Measurements from ENCODE around the gene SYNPO2L. TPM values are rescaled to one million over a fixed set of nuclear protein-coding genes. Genes with fewer than 3 reads are reported as not detected.
A peak's percentile ranks its signal among the peaks of the same experiment; 100 is the strongest.
"Not testable (repeated sequence)": the region's sequence is repeated elsewhere in the genome, so short reads cannot be mapped to it uniquely, and the experiment has no call there.

Gene SYNPO2L
- polyA plus RNA-seq, 2 donors, result 1.9 to 10.9 TPM

- WGBS, 2 donors, result 1% methylated on average over 45 to 46 of the region's 46 CpGs
- Histone ChIP-seq H3K27ac (ENCODE audit: low read depth in 2 of 2, low read length in 1 of 2) (peak overlapping the region; percentile 81 to 85), H3K36me3 (ENCODE audit: control insufficient read depth in 2 of 2, insufficient read depth in 2 of 2, low read length in 1 of 2) (no peaks in the 10 kb centered on the region), H3K4me3 (ENCODE audit: low read depth in 1 of 2, low read length in 2 of 2) (peak overlapping the region; percentile 71 to 86), H3K4me1 (ENCODE audit: control insufficient read depth in 2 of 2, insufficient read depth in 2 of 2, low read length in 1 of 2) (no peaks in the 10 kb centered on the region), H3K27me3 (ENCODE audit: control insufficient read depth in 1 of 2, insufficient read depth in 2 of 2, low read length in 2 of 2) (no peaks in the 10 kb centered on the region), H3K9me3 (ENCODE audit: control insufficient read depth in 2 of 2, insufficient read depth in 1 of 2, low read depth in 1 of 2, low read length in 1 of 2) (no peaks in the 10 kb centered on the region)
Observed at GRCh38 chr10:73625004-73625883, 30.6 kb downstream of the SYNPO2L start.

GRCh38 chr10:73623056-73623455 lies 32.8 kb downstream of the SYNPO2L start:
- Histone ChIP-seq H3K4me3 (ENCODE audit: low read depth in 1 of 2, low read length in 2 of 2) (no peak overlapping the region), H3K36me3 (ENCODE audit: control insufficient read depth in 2 of 2, insufficient read depth in 2 of 2, low read length in 1 of 2) (no peaks in the 10 kb centered on the region), H3K4me1 (ENCODE audit: control insufficient read depth in 2 of 2, insufficient read depth in 2 of 2, low read length in 1 of 2) (no peaks in the 10 kb centered on the region), H3K27me3 (ENCODE audit: control insufficient read depth in 1 of 2, insufficient read depth in 2 of 2, low read length in 2 of 2) (no peaks in the 10 kb centered on the region), H3K27ac (ENCODE audit: low read depth in 2 of 2, low read length in 1 of 2) (no peak overlapping the region), H3K9me3 (ENCODE audit: control insufficient read depth in 2 of 2, insufficient read depth in 1 of 2, low read depth in 1 of 2, low read length in 1 of 2) (no peaks in the 10 kb centered on the region)
- 88 to 91% methylated on average over 4 of the region's 4 CpGs for WGBS, 2 donors

GRCh38 chr10:73620974-73621373 lies 34.9 kb downstream of the SYNPO2L start:
- H3K4me3 ChIP-seq (ENCODE audit: low read depth in 1 of 2, low read length in 2 of 2); H3K4me1 ChIP-seq (ENCODE audit: control insufficient read depth in 2 of 2, insufficient read depth in 2 of 2, low read length in 1 of 2); H3K27me3 ChIP-seq (ENCODE audit: control insufficient read depth in 1 of 2, insufficient read depth in 2 of 2, low read length in 2 of 2); H3K36me3 ChIP-seq (ENCODE audit: control insufficient read depth in 2 of 2, insufficient read depth in 2 of 2, low read length in 1 of 2); H3K9me3 ChIP-seq (ENCODE audit: control insufficient read depth in 2 of 2, insufficient read depth in 1 of 2, low read depth in 1 of 2, low read length in 1 of 2); H3K27ac ChIP-seq (ENCODE audit: low read depth in 2 of 2, low read length in 1 of 2): not testable (repeated sequence)
- WGBS, 2 donors, result 84 to 91% methylated on average over 12 of the region's 12 CpGs

GRCh38 chr10:73617143-73617542 lies 38.7 kb downstream of the SYNPO2L start:
- not testable (repeated sequence) for H3K9me3 ChIP-seq (ENCODE audit: control insufficient read depth in 2 of 2, insufficient read depth in 1 of 2, low read depth in 1 of 2, low read length in 1 of 2); H3K36me3 ChIP-seq (ENCODE audit: control insufficient read depth in 2 of 2, insufficient read depth in 2 of 2, low read length in 1 of 2); H3K27ac ChIP-seq (ENCODE audit: low read depth in 2 of 2, low read length in 1 of 2); H3K4me3 ChIP-seq (ENCODE audit: low read depth in 1 of 2, low read length in 2 of 2); H3K27me3 ChIP-seq (ENCODE audit: control insufficient read depth in 1 of 2, insufficient read depth in 2 of 2, low read length in 2 of 2); H3K4me1 ChIP-seq (ENCODE audit: control insufficient read depth in 2 of 2, insufficient read depth in 2 of 2, low read length in 1 of 2)
- 98% methylated on average over 8 of the region's 8 CpGs for WGBS, 2 donors

GRCh38 chr10:73614720-73615119 lies 41.1 kb downstream of the SYNPO2L start:
- Histone ChIP-seq H3K4me3 (ENCODE audit: low read depth in 1 of 2, low read length in 2 of 2) (no peak overlapping the region), H3K9me3 (ENCODE audit: control insufficient read depth in 2 of 2, insufficient read depth in 1 of 2, low read depth in 1 of 2, low read length in 1 of 2) (no peaks in the 10 kb centered on the region), H3K27me3 (ENCODE audit: control insufficient read depth in 1 of 2, insufficient read depth in 2 of 2, low read length in 2 of 2) (no peaks in the 10 kb centered on the region), H3K27ac (ENCODE audit: low read depth in 2 of 2, low read length in 1 of 2) (no peak overlapping the region), H3K36me3 (ENCODE audit: control insufficient read depth in 2 of 2, insufficient read depth in 2 of 2, low read length in 1 of 2) (no peaks in the 10 kb centered on the region), H3K4me1 (ENCODE audit: control insufficient read depth in 2 of 2, insufficient read depth in 2 of 2, low read length in 1 of 2) (no peaks in the 10 kb centered on the region)
- whole genome bisulfite sequencing, 2 donors, result 86 to 89% methylated on average over 3 of the region's 3 CpGs

GRCh38 chr10:73609116-73609515 lies 46.7 kb downstream of the SYNPO2L start:
- Histone ChIP-seq H3K27me3 (ENCODE audit: control insufficient read depth in 1 of 2, insufficient read depth in 2 of 2, low read length in 2 of 2) (no peaks in the 10 kb centered on the region), H3K27ac (ENCODE audit: low read depth in 2 of 2, low read length in 1 of 2) (no peak overlapping the region), H3K4me1 (ENCODE audit: control insufficient read depth in 2 of 2, insufficient read depth in 2 of 2, low read length in 1 of 2) (no peaks in the 10 kb centered on the region), H3K9me3 (ENCODE audit: control insufficient read depth in 2 of 2, insufficient read depth in 1 of 2, low read depth in 1 of 2, low read length in 1 of 2) (no peaks in the 10 kb centered on the region), H3K4me3 (ENCODE audit: low read depth in 1 of 2, low read length in 2 of 2) (no peak overlapping the region), H3K36me3 (ENCODE audit: control insufficient read depth in 2 of 2, insufficient read depth in 2 of 2, low read length in 1 of 2) (no peaks in the 10 kb centered on the region)
- WGBS, 2 donors, result 90 to 92% methylated on average over 4 of the region's 4 CpGs

- no peaks in the 10 kb centered on the region for H3K27me3 ChIP-seq (ENCODE audit: control insufficient read depth in 1 of 2, insufficient read depth in 2 of 2, low read length in 2 of 2)
- WGBS, 2 donors, result 42 to 45% methylated on average over 3 of the region's 3 CpGs
- peak overlapping the region; percentile 67 to 92 for H3K27ac ChIP-seq (ENCODE audit: low read depth in 2 of 2, low read length in 1 of 2)
- peak overlapping the region in 1 of 2 donors; percentile 21 for H3K4me3 ChIP-seq (ENCODE audit: low read depth in 1 of 2, low read length in 2 of 2)
- H3K4me1 ChIP-seq (ENCODE audit: control insufficient read depth in 2 of 2, insufficient read depth in 2 of 2, low read length in 1 of 2), result no peaks in the 10 kb centered on the region
- H3K9me3 ChIP-seq (ENCODE audit: control insufficient read depth in 2 of 2, insufficient read depth in 1 of 2, low read depth in 1 of 2, low read length in 1 of 2), result no peaks in the 10 kb centered on the region
- H3K36me3 ChIP-seq (ENCODE audit: control insufficient read depth in 2 of 2, insufficient read depth in 2 of 2, low read length in 1 of 2), result no peaks in the 10 kb centered on the region
Observed at GRCh38 chr10:73601486-73601921, 54.3 kb downstream of the SYNPO2L start.

GRCh38 chr10:73597346-73597745 lies 58.5 kb downstream of the SYNPO2L start:
- Histone ChIP-seq H3K9me3 (ENCODE audit: control insufficient read depth in 2 of 2, insufficient read depth in 1 of 2, low read depth in 1 of 2, low read length in 1 of 2) (no peaks in the 10 kb centered on the region), H3K27ac (ENCODE audit: low read depth in 2 of 2, low read length in 1 of 2) (no peak overlapping the region), H3K27me3 (ENCODE audit: control insufficient read depth in 1 of 2, insufficient read depth in 2 of 2, low read length in 2 of 2) (no peaks in the 10 kb centered on the region), H3K36me3 (ENCODE audit: control insufficient read depth in 2 of 2, insufficient read depth in 2 of 2, low read length in 1 of 2) (no peaks in the 10 kb centered on the region), H3K4me1 (ENCODE audit: control insufficient read depth in 2 of 2, insufficient read depth in 2 of 2, low read length in 1 of 2) (no peaks in the 10 kb centered on the region), H3K4me3 (ENCODE audit: low read depth in 1 of 2, low read length in 2 of 2) (no peak overlapping the region)
- whole genome bisulfite sequencing, 2 donors, result 94 to 98% methylated on average over 1 of the region's 1 CpG
